GM18873 (cell line): Measurements from ENCODE around the gene PAQR4.
A peak's percentile ranks its signal among the peaks of the same experiment; 100 is the strongest.

Experiments used
- ATAC-seq: cut with Tn5 transposase; IDR thresholded peaks from one replicate; pipeline ENCODE4 v1.9.1; 2021; ENCODE audit warnings: mild to moderate bottlenecking, moderate library complexity, moderate number of reproducible peaks; ENCODE audit not compliant: unreplicated experiment, low FRiP score

Gene PAQR4

GRCh38 chr16:2976673-2977072 is 7.5 kb downstream of the PAQR4 start:
- ATAC-seq, result no peak

GRCh38 chr16:2977440-2977839 is 8.3 kb downstream of the PAQR4 start:
- ATAC-seq, result no peak

- ATAC-seq, result no peak
These were observed 10.6 kb downstream of the PAQR4 start for GRCh38 chr16:2979669-2980226.

- peak; percentile 53 for ATAC-seq
These were observed 11.4 kb downstream of the PAQR4 start, which contains the start of gene PKMYT1 for GRCh38 chr16:2980227-2981176. TSS of gene PKMYT1 (minus strand) at chr16:2980446. CDS start at chr16:2979657, 789 bp downstream.

GRCh38 chr16:2981177-2981898 is 12.2 kb downstream of the PAQR4 start:
- no peak for ATAC-seq

- no peak for ATAC-seq
These were observed 12.7 kb downstream of the PAQR4 start for GRCh38 chr16:2981899-2982250.

GRCh38 chr16:2982402-2982801 is 13.3 kb downstream of the PAQR4 start:
- ATAC-seq, result no peak

GRCh38 chr16:2983706-2984136 is 14.6 kb downstream of the PAQR4 start:
- no peak for ATAC-seq

GRCh38 chr16:2985462-2985861 is 16.3 kb downstream of the PAQR4 start:
- ATAC-seq, result no peak

- ATAC-seq, result no peak
These were observed 16.8 kb downstream of the PAQR4 start for GRCh38 chr16:2985893-2986355.

GRCh38 chr16:2986623-2987188 is 17.6 kb downstream of the PAQR4 start:
- ATAC-seq, result no peak

- no peak for ATAC-seq
These were observed 18.1 kb downstream of the PAQR4 start for GRCh38 chr16:2987286-2987685.

GRCh38 chr16:2987833-2988232 is 18.7 kb downstream of the PAQR4 start:
- ATAC-seq, result no peak

GRCh38 chr16:2988590-2989099 is 19.5 kb downstream of the PAQR4 start:
- no peak for ATAC-seq

- ATAC-seq, result no peak
These were observed 21.7 kb downstream of the PAQR4 start for GRCh38 chr16:2990891-2991290.

- ATAC-seq, result no peak
These were observed 22.6 kb downstream of the PAQR4 start for GRCh38 chr16:2991566-2992261.

- no peak for ATAC-seq
These were observed 23.4 kb downstream of the PAQR4 start for GRCh38 chr16:2992383-2993081.

GRCh38 chr16:2996298-2996697 is 27.1 kb downstream of the PAQR4 start:
- ATAC-seq, result no peak

GRCh38 chr16:2999929-3000328 is 30.8 kb downstream of the PAQR4 start:
- ATAC-seq, result no peak
